ENCODE results near the gene PES1.
"Not testable (repeated sequence)": the region's sequence is repeated elsewhere in the genome, so short reads cannot be mapped to it uniquely, and the experiment has no call there.

- TF ChIP-seq, protein P1, sequence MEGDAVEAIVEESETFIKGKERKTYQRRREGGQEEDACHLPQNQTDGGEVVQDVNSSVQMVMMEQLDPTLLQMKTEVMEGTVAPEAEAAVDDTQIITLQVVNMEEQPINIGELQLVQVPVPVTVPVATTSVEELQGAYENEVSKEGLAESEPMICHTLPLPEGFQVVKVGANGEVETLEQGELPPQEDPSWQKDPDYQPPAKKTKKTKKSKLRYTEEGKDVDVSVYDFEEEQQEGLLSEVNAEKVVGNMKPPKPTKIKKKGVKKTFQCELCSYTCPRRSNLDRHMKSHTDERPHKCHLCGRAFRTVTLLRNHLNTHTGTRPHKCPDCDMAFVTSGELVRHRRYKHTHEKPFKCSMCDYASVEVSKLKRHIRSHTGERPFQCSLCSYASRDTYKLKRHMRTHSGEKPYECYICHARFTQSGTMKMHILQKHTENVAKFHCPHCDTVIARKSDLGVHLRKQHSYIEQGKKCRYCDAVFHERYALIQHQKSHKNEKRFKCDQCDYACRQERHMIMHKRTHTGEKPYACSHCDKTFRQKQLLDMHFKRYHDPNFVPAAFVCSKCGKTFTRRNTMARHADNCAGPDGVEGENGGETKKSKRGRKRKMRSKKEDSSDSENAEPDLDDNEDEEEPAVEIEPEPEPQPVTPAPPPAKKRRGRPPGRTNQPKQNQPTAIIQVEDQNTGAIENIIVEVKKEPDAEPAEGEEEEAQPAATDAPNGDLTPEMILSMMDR (IDR thresholded peaks at IDR 0.05 in 2 of 3, conservative IDR thresholded peaks at IDR 0.05 in 1 of 3; ENCODE audit: borderline replicate concordance in 1 of 3, insufficient read depth in 1 of 3, low read depth in 2 of 3, low read length in 2 of 3): not testable (repeated sequence)
- not testable (repeated sequence) for TF ChIP-seq ZNF274 (IDR thresholded peaks at IDR 0.05; ENCODE audit: low read depth, low read length); SP1 (IDR thresholded peaks at IDR 0.05; ENCODE audit: low read depth); POLR2A (IDR thresholded peaks at IDR 0.05; ENCODE audit: borderline replicate concordance, extremely low read depth, insufficient read depth, insufficient read length); YY1 (IDR thresholded peaks at IDR 0.05; ENCODE audit: extremely low read depth, insufficient replicate concordance, low read depth, low read length)
Observed at GRCh38 chr22:30619909-30620308, 28.2 kb upstream of the PES1 start.

Measured in HCT116 (cell line).